ENCODE measurements around the gene FAM217B.
A peak's percentile ranks its signal among the peaks of the same experiment; 100 is the strongest.

FAM217B gene

GRCh38 chr20:59940129-59940955, at the start of gene FAM217B, which contains the start of gene PPP1R3D:
FAM217B (plus strand) TSS chr20:59940389; CDS start chr20:59943944, 3,555 bp downstream.
PPP1R3D (minus strand) TSS chr20:59940305; CDS start chr20:59939931, 374 bp downstream.
- peak; percentile 78 to 81 for DNase-seq

- DNase-seq: no peak
Observed at GRCh38 chr20:59891581-59891980, 48.6 kb upstream of the FAM217B start.

GRCh38 chr20:59895908-59896307, 44.3 kb upstream of the FAM217B start:
- DNase-seq: no peak

- no peak for DNase-seq
Observed at GRCh38 chr20:59902470-59902869, 37.7 kb upstream of the FAM217B start.

GRCh38 chr20:59903621-59904020, 36.6 kb upstream of the FAM217B start:
- DNase-seq: no peak

- no peak for DNase-seq
Observed at GRCh38 chr20:59908855-59909254, 31.3 kb upstream of the FAM217B start.

- DNase-seq: no peak
Observed at GRCh38 chr20:59911041-59911440, 29.1 kb upstream of the FAM217B start.

GRCh38 chr20:59912609-59913008, 27.6 kb upstream of the FAM217B start:
- no peak for DNase-seq

GRCh38 chr20:59920944-59921343, 19.2 kb upstream of the FAM217B start:
- no peak for DNase-seq

GRCh38 chr20:59923514-59923913, 16.7 kb upstream of the FAM217B start:
- no peak for DNase-seq

- no peak for DNase-seq
Observed at GRCh38 chr20:59925359-59925758, 14.8 kb upstream of the FAM217B start.

GRCh38 chr20:59925899-59926298, 14.3 kb upstream of the FAM217B start:
- no peak for DNase-seq

GRCh38 chr20:59931511-59932312, 8.5 kb upstream of the FAM217B start:
- no peak for DNase-seq

- no peak for DNase-seq
Observed at GRCh38 chr20:59932616-59933295, 7.4 kb upstream of the FAM217B start.

- DNase-seq: peak; percentile 57 to 62
Observed at GRCh38 chr20:59933296-59933848, 6.8 kb upstream of the FAM217B start, which contains the start of gene SYCP2. SYCP2 (minus strand) TSS chr20:59933637; CDS start chr20:59922413, 11,224 bp downstream.

- peak; percentile 68 to 72 for DNase-seq
Observed at GRCh38 chr20:59933849-59934585, 6.2 kb upstream of the FAM217B start.

- DNase-seq: no peak
Observed at GRCh38 chr20:59935457-59936185, 4.6 kb upstream of the FAM217B start.

- DNase-seq: no peak
Observed at GRCh38 chr20:59936409-59936808, 3.8 kb upstream of the FAM217B start.

GRCh38 chr20:59937150-59937549, 3.0 kb upstream of the FAM217B start:
- no peak for DNase-seq

GRCh38 chr20:59938221-59938620, 2.0 kb upstream of the FAM217B start:
- no peak for DNase-seq

- DNase-seq: no peak
Observed at GRCh38 chr20:59938696-59939051, 1.5 kb upstream of the FAM217B start.

All from activated CD4-positive, alpha-beta T cell treated with anti-CD3 and anti-CD28 coated beads, Interleukin-2, amount 50 U/mL, for 4 hours (primary cell).